ENCODE measurements around the gene PAPLN. TPM values are rescaled to one million over a fixed set of nuclear protein-coding genes. Genes with fewer than 3 reads are reported as not detected.

Gene PAPLN
- total and polyA plus RNA-seq, 2 experiments from 2014 or later = 7.6 to 13.4 TPM

GRCh38 chr14:73238424-73238852, 1.1 kb downstream of the PAPLN start:
- Histone ChIP-seq H3K9me3 (ENCODE audit: low read depth) (no peaks in the 10 kb centered on the region), H3K27ac (no peak overlapping the region), H3K36me3 (replicated peaks; ENCODE audit: insufficient read depth, low read depth) (no peaks in the 10 kb centered on the region), H3K4me2 (peak overlapping the region; percentile 97), H3K4me3 (peak overlapping the region; percentile 25), H4K20me1 (ENCODE audit: insufficient read depth, poor library complexity, severe bottlenecking) (no peaks in the 10 kb centered on the region), H3K9me2 (replicated peaks; ENCODE audit: insufficient read depth) (no peaks in the 10 kb centered on the region), H3K79me2 (no peaks in the 10 kb centered on the region), H3K4me1 (ENCODE audit: insufficient read depth) (peaks cover 53% of the 10 kb centered on the region), H3K27me3 (peaks cover 32% of the 10 kb centered on the region), H2AFZ (peak overlapping the region; percentile 79)
- no peak for TF ChIP-seq CTCF (IDR thresholded peaks at IDR 0.05; ENCODE audit: poor library complexity)
- TF ChIP-seq EZH2phosphoT487 (IDR thresholded peaks at IDR 0.05; ENCODE audit: low read depth, severe bottlenecking, unreplicated experiment) = no peak
- no peak for TF ChIP-seq EZH2 (IDR thresholded peaks at IDR 0.05; ENCODE audit: borderline replicate concordance)
- DNase-seq (ENCODE audit: low spot score) = peak; percentile 28
- 16% methylated on average over 10 of the region's 10 CpGs for WGBS (ENCODE audit: low lambda C conversion rate, missing lambda C conversion rate)

DNA sequence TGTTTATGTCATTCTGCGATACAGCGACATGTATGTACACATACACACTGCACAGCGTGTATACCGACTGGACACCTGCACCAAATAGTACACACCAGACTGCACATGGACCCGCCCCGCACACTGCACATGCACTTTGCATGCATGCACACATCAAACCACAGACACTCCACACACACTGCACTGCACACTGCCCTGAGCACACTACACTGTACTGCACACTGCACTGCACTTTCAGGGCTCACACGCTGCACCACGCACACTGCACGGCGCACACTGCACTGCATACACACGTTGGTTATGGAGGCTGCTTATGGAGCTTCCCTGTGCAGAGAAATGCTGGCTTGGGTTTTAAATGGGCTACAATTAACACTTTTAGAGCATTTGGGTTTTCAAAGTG, 1.6 kb downstream of the PAPLN start:
- peak overlapping the region; percentile 97 for H3K4me2 ChIP-seq
- no peaks in the 10 kb centered on the region for H3K9me3 ChIP-seq (ENCODE audit: low read depth)
- no peak overlapping the region for H2AFZ ChIP-seq
- no peak overlapping the region for H3K4me3 ChIP-seq
- no peaks in the 10 kb centered on the region for H3K36me3 ChIP-seq (replicated peaks; ENCODE audit: insufficient read depth, low read depth)
- 88% methylated on average over 11 of the region's 11 CpGs for WGBS (ENCODE audit: low lambda C conversion rate, missing lambda C conversion rate)
- no peaks in the 10 kb centered on the region for H3K79me2 ChIP-seq
- no peaks in the 10 kb centered on the region for H3K9me2 ChIP-seq (replicated peaks; ENCODE audit: insufficient read depth)
- H4K20me1 ChIP-seq (ENCODE audit: insufficient read depth, poor library complexity, severe bottlenecking) = no peaks in the 10 kb centered on the region
- no peak overlapping the region for H3K27ac ChIP-seq
- DNase-seq (ENCODE audit: low spot score) = no peak
- H3K27me3 ChIP-seq = peaks cover 32% of the 10 kb centered on the region
- H3K4me1 ChIP-seq (ENCODE audit: insufficient read depth) = peaks cover 53% of the 10 kb centered on the region
- no peak for TF ChIP-seq CTCF (IDR thresholded peaks at IDR 0.05; ENCODE audit: poor library complexity)
- no peak for TF ChIP-seq EZH2 (IDR thresholded peaks at IDR 0.05; ENCODE audit: borderline replicate concordance)
- no peak for TF ChIP-seq EZH2phosphoT487 (IDR thresholded peaks at IDR 0.05; ENCODE audit: low read depth, severe bottlenecking, unreplicated experiment)

- no peaks in the 10 kb centered on the region for H3K79me2 ChIP-seq
- no peak overlapping the region for H3K4me3 ChIP-seq
- peak; percentile 43 for DNase-seq (ENCODE audit: low spot score)
- peaks cover 31% of the 10 kb centered on the region for H3K27me3 ChIP-seq
- peaks cover 47% of the 10 kb centered on the region for H3K4me1 ChIP-seq (ENCODE audit: insufficient read depth)
- no peak for TF ChIP-seq EZH2phosphoT487 (IDR thresholded peaks at IDR 0.05; ENCODE audit: low read depth, severe bottlenecking, unreplicated experiment)
- TF ChIP-seq EZH2 (IDR thresholded peaks at IDR 0.05; ENCODE audit: borderline replicate concordance) = peak; percentile 61
- no peak for TF ChIP-seq CTCF (IDR thresholded peaks at IDR 0.05; ENCODE audit: poor library complexity)
- H3K4me2 ChIP-seq = peak overlapping the region; percentile 97
- WGBS (ENCODE audit: low lambda C conversion rate, missing lambda C conversion rate) = 16% methylated on average over 45 of the region's 48 CpGs
- H3K36me3 ChIP-seq (replicated peaks; ENCODE audit: insufficient read depth, low read depth) = no peaks in the 10 kb centered on the region
- no peaks in the 10 kb centered on the region for H3K9me3 ChIP-seq (ENCODE audit: low read depth)
- H3K9me2 ChIP-seq (replicated peaks; ENCODE audit: insufficient read depth) = no peaks in the 10 kb centered on the region
- H4K20me1 ChIP-seq (ENCODE audit: insufficient read depth, poor library complexity, severe bottlenecking) = no peaks in the 10 kb centered on the region
- no peak overlapping the region for H3K27ac ChIP-seq
- no peak overlapping the region for H2AFZ ChIP-seq
Observed at GRCh38 chr14:73239393-73240241, 2.3 kb downstream of the PAPLN start.

Measured in hepatocyte (in vitro differentiated cells).